RWPE1 (cell line): ENCODE results near the gene DPYSL4.

Source experiments
- CTCF ChIA-PET: fragments of 350-600 bp; sonication (Branson Sonifier 250); formaldehyde crosslinking; extraction: SDS; loops from one replicate; lab custom pipeline; 2021; lab: Yijun Ruan, JAX
- POLR2A ChIA-PET: fragments of 400-600 bp; formaldehyde crosslinking; extraction: SDS; loops from one replicate; lab custom pipeline; 2020; ENCODE audit warnings: antibody characterized with exemption; ENCODE audit not compliant: low non-redundant PET; lab: Yijun Ruan, JAX
- DNase-seq: peaks from one replicate; pipeline ENCODE4 v3.0.0; 2012; ENCODE audit warnings: low spot score
- H3K27ac ChIP-seq: fragments of 450-650 bp; 2 replicates; pipeline ENCODE4 v1.5.1; 2017
- CTCF ChIP-seq: fragments of 450-650 bp; conservative IDR thresholded peaks from 2 replicates; pipeline ENCODE4 v1.5.1; 2017; ENCODE audit warnings: low read depth, mild to moderate bottlenecking

DPYSL4 gene

DNA sequence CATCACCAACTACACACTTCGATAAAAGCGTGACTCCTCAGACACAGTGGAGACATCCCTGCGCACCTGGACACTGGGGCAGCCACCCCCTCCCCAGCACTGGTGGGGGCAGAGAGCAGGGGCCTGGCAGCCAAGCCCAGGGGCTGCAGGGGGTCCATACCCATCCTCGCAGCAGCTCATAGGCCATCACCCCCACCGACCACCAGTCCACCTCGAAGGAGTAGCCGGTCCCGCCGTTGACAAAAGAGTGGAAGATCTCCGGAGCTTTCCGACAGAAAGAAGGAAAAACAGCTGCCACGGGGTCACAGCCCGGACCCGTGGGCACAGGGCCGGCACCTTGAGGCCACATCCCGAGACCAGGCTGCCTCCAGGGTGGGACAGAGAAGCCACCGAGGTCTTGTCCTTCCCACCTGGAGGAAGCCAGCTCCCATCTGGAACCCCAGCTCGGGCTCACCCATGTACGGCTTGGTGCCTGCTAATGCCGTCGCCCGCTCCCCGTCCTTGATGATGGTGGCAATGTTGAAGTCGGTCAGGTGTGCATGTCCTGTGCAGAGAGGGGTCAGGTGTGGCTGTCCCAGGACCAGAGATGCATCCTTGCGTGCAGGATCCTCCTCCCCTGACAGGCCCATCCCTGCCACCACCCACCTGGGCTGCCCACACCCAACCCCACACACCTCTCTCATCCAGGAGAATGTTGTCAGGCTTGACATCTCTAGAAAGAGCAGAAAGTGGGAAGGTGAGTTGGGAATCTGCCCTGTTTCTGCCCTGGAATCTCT, 38.5 kb downstream of the DPYSL4 start:
- ChIA-PET CTCF (interaction anchor here (0.6 to 1.3 kb wide), 5 partner anchors 9 to 224 kb away, joined by 3 to 6 read pairs (median 4); no protein-coding TSS in a partner anchor), POLR2A (no interaction called here)
- DNase-seq, result no peak
- H3K27ac ChIP-seq, result no peak overlapping the region
- no peak for TF ChIP-seq CTCF

- TF ChIP-seq CTCF, result no peak
- H3K27ac ChIP-seq, result no peak overlapping the region
- DNase-seq, result no peak
- ChIA-PET POLR2A (interaction anchor here (0.6 kb wide), 1 partner anchor 19 kb away, joined by 3 read pairs; no protein-coding TSS in a partner anchor), CTCF (interaction anchor here (0.6 to 1.3 kb wide), 3 partner anchors 8 to 198 kb away, joined by 3 to 6 read pairs (median 4); no protein-coding TSS in a partner anchor)
These were observed 39.1 kb downstream of the DPYSL4 start for GRCh38 chr10:132225849-132226205.

GRCh38 chr10:132226586-132227405, 40.0 kb downstream of the DPYSL4 start:
- DNase-seq, result no peak
- ChIA-PET POLR2A (no interaction called here), CTCF (no interaction called here)
- no peak for TF ChIP-seq CTCF
- H3K27ac ChIP-seq, result no peak overlapping the region

DNA sequence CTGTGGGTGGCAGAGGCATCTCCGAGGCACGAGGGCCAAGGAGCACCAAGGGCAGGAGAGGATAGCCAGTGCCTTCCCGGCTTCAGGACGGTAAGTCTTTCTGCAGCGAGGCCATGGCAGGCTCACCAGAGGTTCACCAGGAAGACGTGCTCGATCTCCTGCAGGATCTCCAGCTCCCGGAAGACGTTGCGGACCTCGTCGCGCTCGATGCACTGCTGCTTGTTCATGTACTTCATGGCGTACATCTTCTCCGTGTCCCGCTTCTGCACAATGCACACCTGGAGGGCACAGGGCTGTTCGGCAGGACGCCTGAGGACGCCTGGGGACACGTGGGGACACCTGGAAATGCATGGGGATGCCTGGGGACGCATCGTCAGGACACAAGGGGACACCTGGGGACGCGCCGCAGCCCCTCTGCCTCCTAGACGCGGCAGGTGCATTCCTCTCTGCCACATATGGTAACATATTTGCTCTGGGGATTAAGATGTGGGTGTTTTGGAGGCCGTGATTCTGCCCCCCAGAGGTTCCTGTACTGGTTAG, 41.2 kb downstream of the DPYSL4 start:
- ChIA-PET POLR2A (no interaction called here), CTCF (no interaction called here)
- no peak for TF ChIP-seq CTCF

DNA sequence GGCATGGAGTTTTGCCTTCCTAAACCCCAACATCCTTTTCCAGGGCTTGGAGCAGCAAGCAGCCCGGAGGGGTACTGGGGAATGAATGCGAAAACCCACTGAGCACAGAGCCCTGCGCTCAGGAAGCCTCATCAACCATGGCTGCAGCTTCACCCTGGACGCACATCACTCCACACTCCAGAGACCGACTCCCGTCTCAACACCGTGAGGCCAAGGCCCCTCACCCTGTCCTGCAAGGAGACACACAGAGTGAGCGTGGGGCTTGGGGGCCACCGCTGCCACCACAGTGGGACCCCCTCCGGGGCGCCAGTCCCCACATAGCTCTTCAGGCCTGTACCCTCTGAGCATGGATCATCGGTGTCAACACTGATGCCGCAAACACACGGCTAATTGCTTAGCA, 41.9 kb downstream of the DPYSL4 start:
- TF ChIP-seq CTCF, result no peak

More for the DNA sequence above, 41.2 kb downstream of the DPYSL4 start:
- no peak for DNase-seq
- H3K27ac ChIP-seq, result no peak overlapping the region

GRCh38 chr10:132229096-132229495, 42.3 kb downstream of the DPYSL4 start:
- TF ChIP-seq CTCF, result no peak
- CTCF ChIA-PET, result interaction anchor here (0.7 kb wide), 1 partner anchor 140 kb away, joined by 5 read pairs; no protein-coding TSS in a partner anchor
- no peak for DNase-seq
- POLR2A ChIA-PET, result no interaction called here
- H3K27ac ChIP-seq, result no peak overlapping the region

More for the DNA sequence above, 41.9 kb downstream of the DPYSL4 start:
- CTCF ChIA-PET, result interaction anchor here (0.7 kb wide), 1 partner anchor 140 kb away, joined by 5 read pairs; no protein-coding TSS in a partner anchor
- DNase-seq, result no peak
- POLR2A ChIA-PET, result no interaction called here
- H3K27ac ChIP-seq, result no peak overlapping the region
